H1 (cell line): ENCODE data around the gene TMED4. TPM values are rescaled to one million over a fixed set of nuclear protein-coding genes. Genes with fewer than 3 reads are reported as not detected.

Experiments
- CTCF ChIA-PET: fragments of 300-600 bp; sonication (Branson Sonifier 250); formaldehyde crosslinking; loops from one replicate; lab custom pipeline; 2021; ENCODE audit not compliant: partially characterized antibody; lab: Charles Lee
- POLR2A ChIA-PET: fragments of 300-600 bp; sonication (Branson Sonifier 250); formaldehyde crosslinking; loops from one replicate; lab custom pipeline; 2021; ENCODE audit warnings: inconsistent platforms; ENCODE audit not compliant: partially characterized antibody; lab: Charles Lee
- DNase-seq, 2 experiments: peaks; one replicate each; pipeline versions ENCODE4 v3.0.0 to v3.0.0-alpha.2; 2010 to 2022; ENCODE audit warnings: low spot score in 2 of 2, low read depth in 1 of 2, mixed read lengths in 1 of 2
- FAIRE-seq: peaks from 2 replicates; lab custom pipeline; 2011; peaks lifted over from hg19 to GRCh38; lab: Jason Lieb, UNC
- H2AFZ ChIP-seq: 2 replicates; pipeline ENCODE4 v1.8.1; 2012; ENCODE audit warnings: low read length, inconsistent platforms
- H2AK5ac ChIP-seq: 2 replicates; pipeline ENCODE4 v1.6.1; 2013; ENCODE audit warnings: low read depth, low read length
- H2BK120ac ChIP-seq: replicated peaks from 2 replicates; pipeline ENCODE3; 2013; ENCODE audit warnings: low read depth, low read length, inconsistent platforms
- H2BK12ac ChIP-seq: 2 replicates; pipeline ENCODE4 v1.6.1; 2013; ENCODE audit warnings: low read depth, low read length
- H2BK15ac ChIP-seq: 2 replicates; pipeline ENCODE4 v1.6.1; 2013; ENCODE audit warnings: low read length
- H2BK20ac ChIP-seq: 2 replicates; pipeline ENCODE4 v1.6.1; 2013; ENCODE audit warnings: low read length
- H2BK5ac ChIP-seq: 2 replicates; pipeline ENCODE4 v1.6.1; 2013; ENCODE audit warnings: low read depth, low read length
- H3K14ac ChIP-seq: 2 replicates; pipeline ENCODE4 v1.6.1; 2013; ENCODE audit warnings: inconsistent platforms; ENCODE audit not compliant: insufficient read length
- H3K18ac ChIP-seq: 2 replicates; pipeline ENCODE4 v1.6.1; 2013; ENCODE audit warnings: low read length; ENCODE audit errors: extremely low read depth
- H3K23ac ChIP-seq: 2 replicates; pipeline ENCODE4 v1.6.1; 2013; ENCODE audit warnings: inconsistent platforms; ENCODE audit not compliant: insufficient read length
- H3K23me2 ChIP-seq: 2 replicates; pipeline ENCODE4 v1.6.1; 2013; ENCODE audit warnings: low read depth, low read length
- H3K27ac ChIP-seq: 2 replicates; pipeline ENCODE4 v1.6.1; 2011; ENCODE audit warnings: low read depth, low read length, inconsistent platforms
- H3K27me3 ChIP-seq, 4 experiments: replicated peaks in 1 of 4; 1 replicate in 1 of 4; 2 replicates in 3 of 4; pipeline versions ENCODE4 v1.6.1 to v1.8.1; 2011 to 2013; ENCODE audit warnings: low read length in 3 of 4, mild to moderate bottlenecking in 3 of 4, inconsistent platforms in 2 of 4, mixed read lengths in 2 of 4, moderate library complexity in 1 of 4; ENCODE audit not compliant: control insufficient read depth in 3 of 4, insufficient read depth in 3 of 4; ENCODE audit errors: extremely low read depth in 1 of 4
- H3K36me3 ChIP-seq, 4 experiments: 2 replicates each; pipeline versions ENCODE4 v1.6.1 to v1.8.1; 2011 to 2013; ENCODE audit warnings: mild to moderate bottlenecking in 4 of 4, low read length in 3 of 4, moderate library complexity in 2 of 4, control low read depth in 1 of 4, inconsistent platforms in 1 of 4; ENCODE audit not compliant: insufficient read depth in 4 of 4, control insufficient read depth in 2 of 4
- H3K4ac ChIP-seq: replicated peaks from 2 replicates; pipeline ENCODE3; 2013; ENCODE audit warnings: low read length, low read depth, mixed read lengths, inconsistent platforms; ENCODE audit not compliant: insufficient read length
- H3K4me1 ChIP-seq, 4 experiments: replicated peaks in 1 of 4; 1 replicate in 1 of 4; 2 replicates in 3 of 4; pipeline versions ENCODE4 v1.6.1 to v1.8.1; 2011 to 2013; ENCODE audit warnings: low read length in 3 of 4, inconsistent platforms in 2 of 4, mixed read lengths in 1 of 4; ENCODE audit not compliant: insufficient read depth in 4 of 4, control insufficient read depth in 3 of 4
- H3K4me2 ChIP-seq, 2 experiments: 2 replicates each; pipeline versions ENCODE4 v1.6.1 to v1.8.1; 2011 to 2013; ENCODE audit warnings: low read depth in 2 of 2, low read length in 2 of 2, control low read depth in 1 of 2, inconsistent platforms in 1 of 2, mild to moderate bottlenecking in 1 of 2; ENCODE audit not compliant: insufficient read depth in 1 of 2
- H3K4me3 ChIP-seq, 4 experiments: fragments of 200-600, 300-600 bp in 1 of 4; sonication (generic), shearing (Covaris generic), sonication (Bioruptor Twin) in 1 of 4; 2 replicates each; pipeline versions ENCODE4 v1.5.1 to v1.8.1; 2011 to 2016; ENCODE audit warnings: low read length in 4 of 4, low read depth in 3 of 4, control low read depth in 2 of 4, inconsistent platforms in 2 of 4, mild to moderate bottlenecking in 2 of 4, mixed read lengths in 1 of 4, moderate library complexity in 1 of 4; ENCODE audit not compliant: insufficient read depth in 2 of 4; ENCODE audit errors: extremely low read depth in 1 of 4
- H3K56ac ChIP-seq: replicated peaks from 2 replicates; pipeline ENCODE3; 2013; ENCODE audit warnings: low read depth, mild to moderate bottlenecking, mixed read lengths, low read length, inconsistent platforms; ENCODE audit not compliant: insufficient read length
- H3K79me1 ChIP-seq: 2 replicates; pipeline ENCODE4 v1.6.1; 2013; ENCODE audit warnings: low read depth, low read length, control low read depth
- H3K79me2 ChIP-seq, 2 experiments: 2 replicates each; pipeline versions ENCODE4 v1.6.1 to v1.8.1; 2012 to 2013; ENCODE audit warnings: low read length in 2 of 2, mild to moderate bottlenecking in 2 of 2, inconsistent platforms in 1 of 2; ENCODE audit not compliant: insufficient read depth in 2 of 2, control insufficient read depth in 1 of 2
- H3K9ac ChIP-seq, 4 experiments: replicated peaks in 1 of 4; 1 replicate in 1 of 4; 2 replicates in 3 of 4; pipeline versions ENCODE4 v1.6.1 to v1.8.1; 2011 to 2013; ENCODE audit warnings: low read depth in 3 of 4, low read length in 3 of 4, control low read depth in 2 of 4, mild to moderate bottlenecking in 2 of 4, moderate library complexity in 2 of 4, inconsistent platforms in 1 of 4; ENCODE audit errors: extremely low read depth in 1 of 4
- H3K9me3 ChIP-seq, 2 experiments: 2 replicates each; pipeline versions ENCODE4 v1.6.1 to v1.8.1; 2012 to 2013; ENCODE audit warnings: mild to moderate bottlenecking in 2 of 2, moderate library complexity in 2 of 2, control low read depth in 1 of 2, inconsistent platforms in 1 of 2, low read depth in 1 of 2, low read length in 1 of 2, mixed read lengths in 1 of 2; ENCODE audit not compliant: insufficient read depth in 2 of 2
- H4K20me1 ChIP-seq, 2 experiments: replicated peaks in 1 of 2; 2 replicates each; pipeline versions ENCODE3 to v1.8.1; 2011 to 2013; ENCODE audit warnings: inconsistent platforms in 2 of 2, low read length in 2 of 2, mild to moderate bottlenecking in 1 of 2; ENCODE audit not compliant: insufficient read depth in 2 of 2, control insufficient read depth in 1 of 2
- H4K5ac ChIP-seq: 2 replicates; pipeline ENCODE4 v1.6.1; 2013; ENCODE audit warnings: low read length, low read depth, mixed read lengths, inconsistent platforms; ENCODE audit not compliant: insufficient read length
- H4K8ac ChIP-seq: 2 replicates; pipeline ENCODE4 v1.8.0; 2013; ENCODE audit warnings: mild to moderate bottlenecking, moderate library complexity, low read length, inconsistent platforms; ENCODE audit not compliant: insufficient read depth; ENCODE audit errors: extremely low read depth
- H4K91ac ChIP-seq: replicated peaks from 2 replicates; pipeline ENCODE3; 2013; ENCODE audit warnings: low read length, mixed read lengths, inconsistent platforms; ENCODE audit not compliant: insufficient read length
- CREB1 ChIP-seq: IDR thresholded peaks from 2 replicates; pipeline ENCODE4 v1.6.1; 2012; ENCODE audit warnings: inconsistent platforms
- EGR1 ChIP-seq: IDR thresholded peaks from 2 replicates; pipeline ENCODE4 v1.6.1; 2011; ENCODE audit warnings: low read depth, low read length, borderline replicate concordance
- WGBS, 2 experiments: shearing (Covaris generic) in 1 of 2; methylation state at CpG; one replicate each; pipeline versions ENCODE4 v1.1.6 to v1.1.7; 2013 to 2015; ENCODE audit warnings: low lambda C conversion rate in 2 of 2, mixed read lengths in 2 of 2, inconsistent platforms in 1 of 2, low coverage in 1 of 2, missing lambda C conversion rate in 1 of 2; ENCODE audit not compliant: insufficient replicate concordance in 2 of 2, insufficient coverage in 1 of 2, insufficient read length in 1 of 2; ENCODE audit errors: extremely low coverage in 1 of 2, missing lambda C conversion rate in 1 of 2; 5-methylcytosine and 5-hydroxymethylcytosine counted together
- polyA plus RNA-seq, 7 experiments: library from polyadenylated mRNA; depleted of rRNA in 3 of 7; stranded (reverse) in 5 of 7; unstranded in 2 of 7; fragments of >200 nt in 5 of 7; fragments of 200-250 nt in 2 of 7; gene quantifications; 1 replicate in 5 of 7; 2 replicates in 1 of 7; 4 replicates in 1 of 7; pipeline versions ENCODE4 v1.2.1 to v1.2.3, GENCODE V29; 2011 to 2013; ENCODE audit warnings: missing spikeins in 2 of 7, mixed read lengths in 2 of 7
- total RNA-seq: library from RNA; stranded (reverse); fragmentation: NEBNext Ultra II Directional; extraction: Animal tissue kit (Norgen Biotek cat#: 25700); gene quantifications from 2 replicates; pipeline ENCODE4 v1.2.1, GENCODE V29; 2021

TMED4 gene
- total and polyA plus RNA-seq, 2 of the 8 experiments (the other 6 are each of a cell fraction or from before 2014, with no cell fraction given) = 44.9 to 76.7 TPM

GRCh38 chr7:44533301-44534055 is 48.6 kb downstream of the TMED4 start:
- FAIRE-seq = no peak

More at GRCh38 chr7:44533301-44534055, 48.6 kb downstream of the TMED4 start:
- Histone ChIP-seq H3K18ac (no peak overlapping the region), H3K4me2 (no peak overlapping the region), H3K36me3 (no peaks in the 10 kb centered on the region), H2AK5ac (no peak overlapping the region), H2BK15ac (no peak overlapping the region), H4K8ac (no peak overlapping the region; the same call in 1 of the 2 replicates), H3K9ac (no peak overlapping the region), H3K14ac (no peak overlapping the region), H3K79me1 (no peaks in the 10 kb centered on the region), H3K56ac (no peak overlapping the region), H2BK12ac (no peak overlapping the region), H4K5ac (no peak overlapping the region), H4K20me1 (no peaks in the 10 kb centered on the region), H2AFZ (0 out of 2 replicates have a peak overlapping the region, but pooled peaks have one; percentile 64), H3K23ac (no peak overlapping the region), H3K27ac (no peak overlapping the region), H3K4ac (no peak overlapping the region), H3K4me1 (no peaks in the 10 kb centered on the region), H2BK20ac (no peak overlapping the region), H3K4me3 (no peak overlapping the region), H4K91ac (no peak overlapping the region), H2BK120ac (no peak overlapping the region), H3K27me3 (no peaks in the 10 kb centered on the region), H2BK5ac (no peak overlapping the region), H3K79me2 (no peaks in the 10 kb centered on the region), H3K9me3 (no peaks in the 10 kb centered on the region), H3K23me2 (no peaks in the 10 kb centered on the region)
- ChIA-PET CTCF (interaction anchor here (0.8 to 10.0 kb wide), 14 partner anchors 10 to 177 kb away, joined by 3 to 98 read pairs (median 7); partner anchors contain the start of gene NUDCD3), POLR2A (interaction anchor here (1.3 to 1.7 kb wide), 3 partner anchors 32 to 43 kb away, joined by 4 to 5 read pairs (median 4); partner anchors contain the start of genes DDX56 and NUDCD3)
- 86% methylated on average over 8 of the region's 8 CpGs; no CpG with 5 or more reads in 1 of the 2 experiments for WGBS, 2 experiments
- TF ChIP-seq CREB1 = no peak
- TF ChIP-seq EGR1 = no peak
- no peak for DNase-seq
